ENCODE measurements around the gene SUOX. TPM values are rescaled to one million over a fixed set of nuclear protein-coding genes. Genes with fewer than 3 reads are reported as not detected.
"Not testable (repeated sequence)": the region's sequence is repeated elsewhere in the genome, so short reads cannot be mapped to it uniquely, and the experiment has no call there.

The SUOX gene
- total RNA-seq, 2 experiments from 2014 or later, result 2.9 to 3.4 TPM

- DNase-seq; H3K4me3 Mint-ChIP-seq; H3K27ac Mint-ChIP-seq; H3K36me3 Mint-ChIP-seq (ENCODE audit: low read depth); ATAC-seq; H3K9me3 Mint-ChIP-seq (ENCODE audit: low read depth); intact Hi-C loops (cut with DNase I, micrococcal nuclease); H3K27me3 Mint-ChIP-seq: not testable (repeated sequence)
- ChIA-PET POLR2A (interaction anchor here (1.2 kb wide), 1 partner anchor 118 kb away, joined by 3 read pairs; the partner anchor contains the start of gene ZC3H10), CTCF (interaction anchor here (0.8 to 5.8 kb wide), 7 partner anchors 11 to 900 kb away, joined by 3 to 49 read pairs (median 4); no protein-coding TSS in a partner anchor)
- peaks cover 20% of the 10 kb centered on the region for H3K4me1 Mint-ChIP-seq
Measured at GRCh38 chr12:55999999-56000540, 3.0 kb downstream of the SUOX start.

GRCh38 chr12:56001487-56002100 lies 4.5 kb downstream of the SUOX start:
- Mint-ChIP-seq H3K9me3 (ENCODE audit: low read depth) (no peaks in the 10 kb centered on the region), H3K27me3 (peaks cover 3% of the 10 kb centered on the region), H3K36me3 (ENCODE audit: low read depth) (no peaks in the 10 kb centered on the region), H3K4me1 (peaks cover 15% of the 10 kb centered on the region), H3K4me3 (no peak overlapping the region), H3K27ac (no peak overlapping the region)
- DNase-seq, result no peak
- ChIA-PET CTCF (interaction anchor here (0.7 to 1.0 kb wide), 4 partner anchors 10 to 258 kb away, joined by 3 to 4 read pairs (median 3); no protein-coding TSS in a partner anchor), POLR2A (no interaction called here)
- ATAC-seq, result no peak
- intact Hi-C loops (cut with DNase I, micrococcal nuclease), result no loop called here

- H3K4me1 Mint-ChIP-seq, result peaks cover 19% of the 10 kb centered on the region
- ATAC-seq; DNase-seq; H3K4me3 Mint-ChIP-seq; H3K27me3 Mint-ChIP-seq; POLR2A ChIA-PET; intact Hi-C loops (cut with DNase I, micrococcal nuclease); H3K9me3 Mint-ChIP-seq (ENCODE audit: low read depth); H3K36me3 Mint-ChIP-seq (ENCODE audit: low read depth); H3K27ac Mint-ChIP-seq: not testable (repeated sequence)
- CTCF ChIA-PET, result interaction anchor here (1.2 kb wide), 1 partner anchor 24 kb away, joined by 3 read pairs; no protein-coding TSS in a partner anchor
Measured at GRCh38 chr12:56003376-56003775, 6.3 kb downstream of the SUOX start.

GRCh38 chr12:56004211-56004610 lies 7.1 kb downstream of the SUOX start:
- Mint-ChIP-seq H3K27ac (no peak overlapping the region), H3K4me3 (no peak overlapping the region), H3K9me3 (ENCODE audit: low read depth) (no peaks in the 10 kb centered on the region), H3K27me3 (no peaks in the 10 kb centered on the region), H3K4me1 (peaks cover 24% of the 10 kb centered on the region), H3K36me3 (ENCODE audit: low read depth) (no peaks in the 10 kb centered on the region)
- DNase-seq, result no peak
- CTCF ChIA-PET, result no interaction called here
- intact Hi-C loops (cut with DNase I, micrococcal nuclease), result no loop called here
- POLR2A ChIA-PET, result no interaction called here
- no peak for ATAC-seq

- CTCF ChIA-PET, result interaction anchor here (1.1 to 3.2 kb wide), 4 partner anchors 11 to 269 kb away, joined by 3 to 13 read pairs (median 7); partner anchors contain the start of gene SUOX
- Mint-ChIP-seq H3K27ac (peak overlapping the region; percentile 92), H3K27me3 (no peaks in the 10 kb centered on the region), H3K4me1 (peaks cover 28% of the 10 kb centered on the region), H3K9me3 (ENCODE audit: low read depth) (no peaks in the 10 kb centered on the region), H3K36me3 (ENCODE audit: low read depth) (no peaks in the 10 kb centered on the region), H3K4me3 (peak overlapping the region; percentile 78)
- intact Hi-C loops (cut with DNase I, micrococcal nuclease), result loop anchor here (1.0 kb wide), 6 partner anchors 13 to 292 kb away; partner anchors contain the start of genes IKZF4 (in 2 of the 2), BLOC1S1 (in 1 of the 2), DNAJC14 (in 1 of the 2) and PA2G4 (in 1 of the 2)
- peak; percentile 83 for ATAC-seq
- DNase-seq, result peak; percentile 82
- POLR2A ChIA-PET, result interaction anchor here (0.8 to 1.2 kb wide), 3 partner anchors 14 to 178 kb away, joined by 3 to 4 read pairs (median 4); partner anchors contain the start of gene RAB5B
Measured at GRCh38 chr12:56007564-56008559, 10.8 kb downstream of the SUOX start.

GRCh38 chr12:56010111-56010570 lies 13.1 kb downstream of the SUOX start:
- Mint-ChIP-seq H3K9me3 (ENCODE audit: low read depth) (no peaks in the 10 kb centered on the region), H3K27me3 (no peaks in the 10 kb centered on the region), H3K4me1 (peaks cover 28% of the 10 kb centered on the region), H3K4me3 (no peak overlapping the region), H3K36me3 (ENCODE audit: low read depth) (no peaks in the 10 kb centered on the region), H3K27ac (no peak overlapping the region)
- ChIA-PET CTCF (interaction anchor here (0.6 to 1.4 kb wide), 10 partner anchors 9 to 198 kb away, joined by 3 to 8 read pairs (median 4); partner anchors contain the start of genes RAB5B and SUOX), POLR2A (interaction anchor here (0.6 kb wide), 1 partner anchor 14 kb away, joined by 4 read pairs; no protein-coding TSS in a partner anchor)
- DNase-seq, result no peak
- no peak for ATAC-seq
- intact Hi-C loops (cut with DNase I, micrococcal nuclease), result no loop called here

GRCh38 chr12:56011509-56012090 lies 14.5 kb downstream of the SUOX start:
- Mint-ChIP-seq H3K27ac (no peak overlapping the region), H3K36me3 (ENCODE audit: low read depth) (no peaks in the 10 kb centered on the region)

DNA sequence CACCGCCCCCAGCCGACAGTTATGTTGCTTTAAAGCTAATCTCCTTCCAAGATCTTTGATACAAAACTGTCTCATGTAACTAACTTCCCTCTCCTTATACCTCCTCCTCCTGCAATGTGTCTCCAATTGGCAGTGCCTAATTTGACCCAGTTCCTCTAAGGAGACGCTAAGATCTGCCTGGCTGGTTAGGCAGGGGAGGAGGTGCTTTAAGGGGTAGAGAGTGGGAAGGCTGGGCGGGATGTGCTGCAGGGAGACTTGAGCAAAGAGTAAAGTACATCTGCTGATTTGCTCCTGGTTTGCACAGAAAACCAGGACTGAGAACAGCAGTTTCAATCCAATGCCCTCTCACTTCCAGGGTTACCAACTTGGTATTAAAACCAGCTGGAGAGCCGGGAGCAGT lies 16.4 kb downstream of the SUOX start:
- ChIA-PET CTCF (interaction anchor here (0.6 to 5.0 kb wide), 4 partner anchors 15 to 99 kb away, joined by 3 to 32 read pairs (median 4); no protein-coding TSS in a partner anchor), POLR2A (interaction anchor here (0.6 kb wide), 1 partner anchor 74 kb away, joined by 8 read pairs; no protein-coding TSS in a partner anchor)
- Mint-ChIP-seq H3K27ac (no peak overlapping the region), H3K27me3 (no peaks in the 10 kb centered on the region), H3K36me3 (ENCODE audit: low read depth) (peaks cover 3% of the 10 kb centered on the region), H3K4me3 (no peak overlapping the region), H3K4me1 (peaks cover 16% of the 10 kb centered on the region), H3K9me3 (ENCODE audit: low read depth) (no peaks in the 10 kb centered on the region)
- intact Hi-C loops (cut with DNase I, micrococcal nuclease), result no loop called here
- ATAC-seq (no peak), DNase-seq (no peak)

More at GRCh38 chr12:56011509-56012090, 14.5 kb downstream of the SUOX start:
- Mint-ChIP-seq H3K4me3 (no peak overlapping the region), H3K27me3 (no peaks in the 10 kb centered on the region), H3K9me3 (ENCODE audit: low read depth) (no peaks in the 10 kb centered on the region), H3K4me1 (peaks cover 28% of the 10 kb centered on the region)
- ChIA-PET CTCF (interaction anchor here (0.5 to 5.0 kb wide), 7 partner anchors 9 to 85 kb away, joined by 3 to 32 read pairs (median 3); partner anchors contain the start of gene IKZF4), POLR2A (interaction anchor here (0.6 kb wide), 1 partner anchor 53 kb away, joined by 4 read pairs; no protein-coding TSS in a partner anchor)
- intact Hi-C loops (cut with DNase I, micrococcal nuclease), result no loop called here
- ATAC-seq (no peak), DNase-seq (no peak)

GRCh38 chr12:56014205-56014604 lies 17.1 kb downstream of the SUOX start:
- ChIA-PET CTCF (interaction anchor here (0.7 to 5.0 kb wide), 3 partner anchors 14 to 98 kb away, joined by 3 to 32 read pairs (median 6); no protein-coding TSS in a partner anchor), POLR2A (interaction anchor here (0.6 kb wide), 1 partner anchor 75 kb away, joined by 8 read pairs; no protein-coding TSS in a partner anchor)
- Mint-ChIP-seq H3K4me1 (peaks cover 12% of the 10 kb centered on the region), H3K27me3 (no peaks in the 10 kb centered on the region), H3K9me3 (ENCODE audit: low read depth) (no peaks in the 10 kb centered on the region), H3K27ac (no peak overlapping the region), H3K36me3 (ENCODE audit: low read depth) (peaks cover 4% of the 10 kb centered on the region), H3K4me3 (no peak overlapping the region)
- intact Hi-C loops (cut with DNase I, micrococcal nuclease), result no loop called here
- no peak for DNase-seq
- ATAC-seq, result no peak

GRCh38 chr12:56017181-56017580 lies 20.1 kb downstream of the SUOX start:
- Mint-ChIP-seq H3K4me3 (no peak overlapping the region), H3K27ac (no peak overlapping the region), H3K27me3 (no peaks in the 10 kb centered on the region), H3K4me1 (peaks cover 19% of the 10 kb centered on the region), H3K36me3 (ENCODE audit: low read depth) (peaks cover 6% of the 10 kb centered on the region), H3K9me3 (ENCODE audit: low read depth) (no peaks in the 10 kb centered on the region)
- intact Hi-C loops (cut with DNase I, micrococcal nuclease), result no loop called here
- DNase-seq (no peak), ATAC-seq (no peak)
- CTCF ChIA-PET, result interaction anchor here (0.5 to 1.0 kb wide), 3 partner anchors 12 to 96 kb away, joined by 4 to 6 read pairs (median 5); no protein-coding TSS in a partner anchor
- POLR2A ChIA-PET, result no interaction called here

Data from activated CD4-positive, alpha-beta T cell treated with anti-CD3 and anti-CD28 coated beads for 36 hours (primary cell).